HCT116 (cell line): ENCODE results near the gene COASY. TPM values are rescaled to one million over a fixed set of nuclear protein-coding genes. Genes with fewer than 3 reads are reported as not detected.

Experiments used
- ATAC-seq: fragments of 200-7000 bp; cut with Tn5 transposase; 2 replicates; pipeline ENCODE4 v1.9.1; 2020; ENCODE audit warnings: mild to moderate bottlenecking, moderate library complexity
- BruUV-seq: library from RNA; stranded (reverse); fragments of 400-500 nt; replicated peaks from 2 replicates; lab custom pipeline; 2021; lab: Mats Ljungman, UMichigan
- CTCF ChIA-PET: fragments of 300-600 bp; sonication (Branson Sonifier 250); formaldehyde crosslinking; loops from one replicate; lab custom pipeline; 2021; ENCODE audit warnings: antibody characterized with exemption; lab: Charles Lee
- POLR2A ChIA-PET: fragments of 300-600, 350-600 bp; sonication (Branson Sonifier 250); formaldehyde crosslinking; loops from one replicate; lab custom pipeline; 2021; ENCODE audit warnings: antibody characterized with exemption; lab: Charles Lee
- RAD21 ChIA-PET, 2 experiments: fragments of 300-600 bp; sonication (Branson Sonifier 250); formaldehyde crosslinking; loops; one replicate each; lab custom pipeline; 2023; ENCODE audit warnings: low total read pairs in 2 of 2; ENCODE audit not compliant: uncharacterized antibody in 2 of 2, unreplicated experiment in 2 of 2, low non-redundant PET in 1 of 2; lab: Charles Lee
- DNase-seq: peaks from one replicate; pipeline ENCODE4 v3.0.0-alpha.2; 2010; ENCODE audit warnings: low read depth, low spot score
- H2AFZ ChIP-seq: fragments of 200-600 bp; shearing (Covaris generic), sonication (generic); 2 replicates; pipeline ENCODE4 v1.6.1; 2017; ENCODE audit warnings: low read depth, mixed run types, mixed read lengths, antibody characterized with exemption, low read length; ENCODE audit not compliant: poor library complexity, severe bottlenecking
- H3K27ac ChIP-seq: 2 replicates; pipeline ENCODE4 v1.5.1; 2012; ENCODE audit warnings: low read depth, low read length
- H3K27me3 ChIP-seq: fragments of 200-600 bp; sonication (generic); 2 replicates; pipeline ENCODE4 v1.6.1; 2016; ENCODE audit warnings: mixed run types, low read length, mixed read lengths; ENCODE audit not compliant: insufficient read depth
- H3K36me3 ChIP-seq, 2 experiments: fragments of 200-500 bp in 1 of 2; fragments of 200-600 bp in 1 of 2; sonication (Bioruptor generic) in 1 of 2; sonication (generic) in 1 of 2; 2 replicates each; pipeline versions ENCODE4 v1.5.1 to v1.6.1; 2014 to 2016; ENCODE audit warnings: low read length in 2 of 2, inconsistent platforms in 1 of 2, mixed read lengths in 1 of 2, mixed run types in 1 of 2; ENCODE audit not compliant: insufficient read depth in 2 of 2, control insufficient read depth in 1 of 2
- H3K4me1 ChIP-seq, 2 experiments: fragments of 200-600 bp in 1 of 2; sonication (generic) in 1 of 2; 2 replicates each; pipeline versions ENCODE4 v1.5.1 to v1.6.1; 2012 to 2017; ENCODE audit warnings: low read length in 2 of 2, inconsistent platforms in 1 of 2, mild to moderate bottlenecking in 1 of 2, mixed read lengths in 1 of 2, mixed run types in 1 of 2, moderate library complexity in 1 of 2; ENCODE audit not compliant: insufficient read depth in 2 of 2, control insufficient read depth in 1 of 2
- H3K4me2 ChIP-seq: fragments of 200-600 bp; sonication (generic); 2 replicates; pipeline ENCODE4 v1.6.1; 2017; ENCODE audit warnings: mixed run types, low read length, mixed read lengths
- H3K4me3 ChIP-seq, 2 experiments: fragments of 200-600 bp in 1 of 2; sonication (generic) in 1 of 2; replicated peaks in 1 of 2; 2 replicates each; pipeline ENCODE4 v1.5.1; 2011 to 2016; ENCODE audit warnings: low read length in 2 of 2, control low read depth in 1 of 2, low read depth in 1 of 2, mild to moderate bottlenecking in 1 of 2, mixed read lengths in 1 of 2, mixed run types in 1 of 2
- H3K79me2 ChIP-seq: fragments of 200-600 bp; sonication (generic); 2 replicates; pipeline ENCODE4 v1.6.1; 2017; ENCODE audit warnings: mild to moderate bottlenecking, mixed run types, low read length, moderate library complexity, mixed read lengths; ENCODE audit not compliant: insufficient read depth
- H3K9ac ChIP-seq: fragments of 200-600 bp; sonication (generic); 2 replicates; pipeline ENCODE4 v1.6.1; 2016; ENCODE audit warnings: low read length, mixed read lengths
- H3K9me2 ChIP-seq: fragments of 200-600 bp; sonication (generic), shearing (Covaris generic); 2 replicates; pipeline ENCODE4 v1.6.1; 2017; ENCODE audit warnings: mixed run types, mild to moderate bottlenecking, moderate library complexity; ENCODE audit not compliant: insufficient read depth
- H3K9me3 ChIP-seq, 2 experiments: fragments of 200-500 bp in 1 of 2; fragments of 200-600 bp in 1 of 2; sonication (Bioruptor generic) in 1 of 2; sonication (generic) in 1 of 2; 2 replicates each; pipeline ENCODE4 v1.6.1; 2014 to 2017; ENCODE audit warnings: low read length in 2 of 2, mixed read lengths in 2 of 2, inconsistent platforms in 1 of 2, low read depth in 1 of 2, mild to moderate bottlenecking in 1 of 2, mixed run types in 1 of 2, moderate library complexity in 1 of 2; ENCODE audit not compliant: control insufficient read depth in 1 of 2, insufficient read depth in 1 of 2
- H4K20me1 ChIP-seq: fragments of 200-600 bp; sonication (generic), shearing (Covaris generic); 2 replicates; pipeline ENCODE4 v1.6.1; 2017; ENCODE audit warnings: mixed run types, mild to moderate bottlenecking, moderate library complexity; ENCODE audit not compliant: insufficient read depth
- ELF1 ChIP-seq: IDR thresholded peaks from 2 replicates; pipeline ENCODE4 v1.6.1; 2012; ENCODE audit warnings: low read depth, borderline replicate concordance
- FOSL1 ChIP-seq: IDR thresholded peaks from 2 replicates; pipeline ENCODE4 v1.6.1; 2012; ENCODE audit warnings: low read depth
- POLR2AphosphoS5 ChIP-seq: IDR thresholded peaks from 2 replicates; pipeline ENCODE4 v1.6.1; 2011; ENCODE audit warnings: mild to moderate bottlenecking, low read depth, low read length, moderate library complexity
- SIN3A ChIP-seq: IDR thresholded peaks from 2 replicates; pipeline ENCODE4 v1.6.1; 2012; ENCODE audit warnings: low read depth
- SP1 ChIP-seq: IDR thresholded peaks from 2 replicates; pipeline ENCODE4 v1.6.1; 2012; ENCODE audit warnings: low read depth
- SRF ChIP-seq: IDR thresholded peaks from 2 replicates; pipeline ENCODE4 v1.6.1; 2012; ENCODE audit warnings: low read depth
- TCF7L2 ChIP-seq: IDR thresholded peaks from 2 replicates; pipeline ENCODE4 v1.7.0; 2011; ENCODE audit warnings: borderline replicate concordance, inconsistent platforms; ENCODE audit not compliant: insufficient read depth, insufficient read length; ENCODE audit errors: extremely low read depth
- YY1 ChIP-seq: IDR thresholded peaks from 2 replicates; pipeline ENCODE4 v1.6.1; 2011; ENCODE audit warnings: low read length, low read depth, moderate library complexity, mild to moderate bottlenecking; ENCODE audit not compliant: insufficient replicate concordance; ENCODE audit errors: extremely low read depth
- ZFX ChIP-seq: fragments of 450-650 bp; IDR thresholded peaks from 2 replicates; pipeline ENCODE4 v1.6.1; 2017
- ZNF274 ChIP-seq: fragments of 200-500 bp; sonication (Bioruptor generic); IDR thresholded peaks from 2 replicates; pipeline ENCODE4 v1.6.1; 2014; ENCODE audit warnings: mild to moderate bottlenecking, low read depth, low read length, inconsistent platforms
- intact Hi-C: fragments of 100-400 bp; cut with micrococcal nuclease; formaldehyde crosslinking; loops from 2 replicates; pipeline ENCODE4 v1.10.0; 2022
- total RNA-seq: library from RNA; stranded (reverse); gene quantifications from one replicate; pipeline ENCODE4 v1.2.1, GENCODE V29; 2021; ENCODE audit not compliant: unreplicated experiment
- TF ChIP-seq, protein P1 (sequence below): IDR thresholded peaks from 2 replicates; pipeline ENCODE4 v1.6.1; 2012
- TF ChIP-seq, protein P2 (sequence below): IDR thresholded peaks from 2 replicates; pipeline ENCODE4 v1.6.1; 2012
- TF ChIP-seq, protein P3 (sequence below): IDR thresholded peaks from 2 replicates; pipeline ENCODE4 v1.6.1; 2011; ENCODE audit warnings: mild to moderate bottlenecking, low read length, moderate library complexity; ENCODE audit not compliant: insufficient replicate concordance; ENCODE audit errors: extremely low read depth
- TF ChIP-seq, protein P4 (sequence below), 3 experiments: fragments of 200-600 bp in 1 of 3; sonication (generic) in 1 of 3; IDR thresholded peaks in 2 of 3; conservative IDR thresholded peaks in 1 of 3; 2 replicates each; pipeline ENCODE4 v1.5.1; 2012 to 2017; ENCODE audit warnings: low read depth in 2 of 3, low read length in 2 of 3, antibody characterized with exemption in 1 of 3, borderline replicate concordance in 1 of 3, control low read depth in 1 of 3, mild to moderate bottlenecking in 1 of 3, mixed read lengths in 1 of 3, mixed run types in 1 of 3, moderate library complexity in 1 of 3; ENCODE audit not compliant: insufficient read depth in 1 of 3
- TF ChIP-seq, protein P5 (sequence below): IDR thresholded peaks from 2 replicates; pipeline ENCODE4 v1.6.1; 2012; ENCODE audit warnings: low read depth

Gene COASY
- total RNA-seq, 1 experiment from 2014 or later, result 137 TPM

DNA sequence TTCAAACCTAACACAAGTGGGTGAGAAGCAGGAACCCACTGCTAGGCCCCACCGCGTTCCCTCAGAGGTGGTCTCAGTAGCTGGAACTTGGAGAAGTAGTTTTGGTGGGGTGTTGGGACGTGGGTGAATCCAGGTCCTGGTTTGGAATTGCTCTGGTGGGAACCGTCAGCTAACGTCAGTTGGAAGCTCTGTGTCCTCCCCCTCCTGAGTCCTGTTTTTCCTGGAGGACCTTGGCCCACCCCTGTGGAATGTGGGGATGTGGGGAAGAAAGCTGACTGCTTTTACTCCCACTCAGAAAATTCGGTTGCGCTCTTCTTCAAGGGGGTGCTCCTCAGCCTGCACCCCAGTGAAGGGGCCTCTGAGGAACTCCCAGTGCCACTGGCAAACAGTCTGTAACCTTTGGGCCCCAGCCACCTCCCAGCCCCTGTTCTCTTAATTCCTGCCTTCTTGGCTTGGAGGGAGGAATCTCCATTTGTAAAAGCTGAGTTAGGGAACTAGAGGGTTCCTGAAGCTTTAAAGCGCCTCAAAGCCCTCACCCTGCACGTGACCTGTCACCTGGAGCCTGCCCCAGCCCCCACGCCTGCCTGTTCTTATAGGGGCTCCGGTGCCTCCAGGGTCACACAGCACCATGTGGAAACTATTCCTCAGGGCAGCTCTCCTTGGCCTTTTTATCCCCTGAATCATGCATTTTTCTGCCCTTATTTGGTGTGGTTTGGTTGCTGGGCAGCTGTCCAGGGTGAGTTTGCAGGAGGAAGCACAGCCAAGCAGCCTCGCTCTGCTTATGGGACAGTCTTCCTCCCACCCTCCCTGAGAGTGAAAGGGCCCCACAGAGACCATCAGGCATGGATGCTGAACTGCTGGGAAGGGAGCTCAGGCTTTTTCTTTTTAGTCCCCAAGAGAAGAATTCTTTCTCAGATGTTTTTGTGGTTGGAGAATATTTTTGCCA lies 42.1 kb upstream of the COASY start:
- peak overlapping the region; percentile 2 to 35; a peak in 2 of 4 replicates for H3K4me3 ChIP-seq
- ChIA-PET RAD21 (interaction anchor here (0.6 to 1.5 kb wide), 4 partner anchors 8 to 796 kb away, joined by 3 to 5 read pairs (median 4); no protein-coding TSS in a partner anchor), POLR2A (interaction anchor here (1.7 to 4.6 kb wide), 5 partner anchors 7 to 110 kb away, joined by 5 to 28 read pairs (median 7); partner anchors contain the start of genes CAVIN1 and NAGLU), CTCF (interaction anchor here (0.6 to 2.6 kb wide), 7 partner anchors 7 to 198 kb away, joined by 3 to 22 read pairs (median 5); no protein-coding TSS in a partner anchor)
- TSS peak; percentile 68 for BruUV-seq
- H3K27ac ChIP-seq, result peak overlapping the region; percentile 93
- ATAC-seq (peak; percentile 73), DNase-seq (peak; percentile 92)
- peaks cover 3 to 5% of the 10 kb centered on the region in 2 experiments; a peak in 2 of 4 replicates for H3K36me3 ChIP-seq
- H3K9me2 ChIP-seq, result no peaks in the 10 kb centered on the region
- peak overlapping the region; percentile 78 for H3K4me2 ChIP-seq
- H3K27me3 ChIP-seq, result no peaks in the 10 kb centered on the region
- no peaks in the 10 kb centered on the region for H3K79me2 ChIP-seq
- intact Hi-C loops, result loop anchor here (5.0 to 10.0 kb wide), 2 partner anchors 113 to 495 kb away; partner anchors contain the start of gene NKIRAS2
- H3K9me3 ChIP-seq, result no peaks in the 10 kb centered on the region
- H4K20me1 ChIP-seq, result no peaks in the 10 kb centered on the region
- H3K4me1 ChIP-seq, result peaks cover 39 to 63% of the 10 kb centered on the region in 2 experiments
- H2AFZ ChIP-seq, result no peak overlapping the region
- peak overlapping the region; percentile 63 for H3K9ac ChIP-seq
- TF ChIP-seq POLR2AphosphoS5, result peak; percentile 70
- no peak; the same call in 1 of the 2 replicates for TF ChIP-seq SIN3A
- TF ChIP-seq YY1, result peak; percentile 64
- TF ChIP-seq, protein P1, sequence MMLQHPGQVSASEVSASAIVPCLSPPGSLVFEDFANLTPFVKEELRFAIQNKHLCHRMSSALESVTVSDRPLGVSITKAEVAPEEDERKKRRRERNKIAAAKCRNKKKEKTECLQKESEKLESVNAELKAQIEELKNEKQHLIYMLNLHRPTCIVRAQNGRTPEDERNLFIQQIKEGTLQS, result no peak
- TF ChIP-seq, protein P2, sequence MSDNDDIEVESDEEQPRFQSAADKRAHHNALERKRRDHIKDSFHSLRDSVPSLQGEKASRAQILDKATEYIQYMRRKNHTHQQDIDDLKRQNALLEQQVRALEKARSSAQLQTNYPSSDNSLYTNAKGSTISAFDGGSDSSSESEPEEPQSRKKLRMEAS, result peak; percentile 92
- TF ChIP-seq, protein P3, sequence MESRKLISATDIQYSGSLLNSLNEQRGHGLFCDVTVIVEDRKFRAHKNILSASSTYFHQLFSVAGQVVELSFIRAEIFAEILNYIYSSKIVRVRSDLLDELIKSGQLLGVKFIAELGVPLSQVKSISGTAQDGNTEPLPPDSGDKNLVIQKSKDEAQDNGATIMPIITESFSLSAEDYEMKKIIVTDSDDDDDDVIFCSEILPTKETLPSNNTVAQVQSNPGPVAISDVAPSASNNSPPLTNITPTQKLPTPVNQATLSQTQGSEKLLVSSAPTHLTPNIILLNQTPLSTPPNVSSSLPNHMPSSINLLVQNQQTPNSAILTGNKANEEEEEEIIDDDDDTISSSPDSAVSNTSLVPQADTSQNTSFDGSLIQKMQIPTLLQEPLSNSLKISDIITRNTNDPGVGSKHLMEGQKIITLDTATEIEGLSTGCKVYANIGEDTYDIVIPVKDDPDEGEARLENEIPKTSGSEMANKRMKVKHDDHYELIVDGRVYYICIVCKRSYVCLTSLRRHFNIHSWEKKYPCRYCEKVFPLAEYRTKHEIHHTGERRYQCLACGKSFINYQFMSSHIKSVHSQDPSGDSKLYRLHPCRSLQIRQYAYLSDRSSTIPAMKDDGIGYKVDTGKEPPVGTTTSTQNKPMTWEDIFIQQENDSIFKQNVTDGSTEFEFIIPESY, result no peak
- peak; percentile 96 for TF ChIP-seq SP1
- peak; percentile 79 for TF ChIP-seq TCF7L2
- TF ChIP-seq ZFX, result no peak
- TF ChIP-seq, protein P4, sequence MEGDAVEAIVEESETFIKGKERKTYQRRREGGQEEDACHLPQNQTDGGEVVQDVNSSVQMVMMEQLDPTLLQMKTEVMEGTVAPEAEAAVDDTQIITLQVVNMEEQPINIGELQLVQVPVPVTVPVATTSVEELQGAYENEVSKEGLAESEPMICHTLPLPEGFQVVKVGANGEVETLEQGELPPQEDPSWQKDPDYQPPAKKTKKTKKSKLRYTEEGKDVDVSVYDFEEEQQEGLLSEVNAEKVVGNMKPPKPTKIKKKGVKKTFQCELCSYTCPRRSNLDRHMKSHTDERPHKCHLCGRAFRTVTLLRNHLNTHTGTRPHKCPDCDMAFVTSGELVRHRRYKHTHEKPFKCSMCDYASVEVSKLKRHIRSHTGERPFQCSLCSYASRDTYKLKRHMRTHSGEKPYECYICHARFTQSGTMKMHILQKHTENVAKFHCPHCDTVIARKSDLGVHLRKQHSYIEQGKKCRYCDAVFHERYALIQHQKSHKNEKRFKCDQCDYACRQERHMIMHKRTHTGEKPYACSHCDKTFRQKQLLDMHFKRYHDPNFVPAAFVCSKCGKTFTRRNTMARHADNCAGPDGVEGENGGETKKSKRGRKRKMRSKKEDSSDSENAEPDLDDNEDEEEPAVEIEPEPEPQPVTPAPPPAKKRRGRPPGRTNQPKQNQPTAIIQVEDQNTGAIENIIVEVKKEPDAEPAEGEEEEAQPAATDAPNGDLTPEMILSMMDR (IDR thresholded peaks at IDR 0.05 in 2 of 3, conservative IDR thresholded peaks at IDR 0.05 in 1 of 3; ENCODE audit: borderline replicate concordance in 1 of 3, insufficient read depth in 1 of 3, low read depth in 2 of 3, low read length in 2 of 3), result no peak
- TF ChIP-seq, protein P5, sequence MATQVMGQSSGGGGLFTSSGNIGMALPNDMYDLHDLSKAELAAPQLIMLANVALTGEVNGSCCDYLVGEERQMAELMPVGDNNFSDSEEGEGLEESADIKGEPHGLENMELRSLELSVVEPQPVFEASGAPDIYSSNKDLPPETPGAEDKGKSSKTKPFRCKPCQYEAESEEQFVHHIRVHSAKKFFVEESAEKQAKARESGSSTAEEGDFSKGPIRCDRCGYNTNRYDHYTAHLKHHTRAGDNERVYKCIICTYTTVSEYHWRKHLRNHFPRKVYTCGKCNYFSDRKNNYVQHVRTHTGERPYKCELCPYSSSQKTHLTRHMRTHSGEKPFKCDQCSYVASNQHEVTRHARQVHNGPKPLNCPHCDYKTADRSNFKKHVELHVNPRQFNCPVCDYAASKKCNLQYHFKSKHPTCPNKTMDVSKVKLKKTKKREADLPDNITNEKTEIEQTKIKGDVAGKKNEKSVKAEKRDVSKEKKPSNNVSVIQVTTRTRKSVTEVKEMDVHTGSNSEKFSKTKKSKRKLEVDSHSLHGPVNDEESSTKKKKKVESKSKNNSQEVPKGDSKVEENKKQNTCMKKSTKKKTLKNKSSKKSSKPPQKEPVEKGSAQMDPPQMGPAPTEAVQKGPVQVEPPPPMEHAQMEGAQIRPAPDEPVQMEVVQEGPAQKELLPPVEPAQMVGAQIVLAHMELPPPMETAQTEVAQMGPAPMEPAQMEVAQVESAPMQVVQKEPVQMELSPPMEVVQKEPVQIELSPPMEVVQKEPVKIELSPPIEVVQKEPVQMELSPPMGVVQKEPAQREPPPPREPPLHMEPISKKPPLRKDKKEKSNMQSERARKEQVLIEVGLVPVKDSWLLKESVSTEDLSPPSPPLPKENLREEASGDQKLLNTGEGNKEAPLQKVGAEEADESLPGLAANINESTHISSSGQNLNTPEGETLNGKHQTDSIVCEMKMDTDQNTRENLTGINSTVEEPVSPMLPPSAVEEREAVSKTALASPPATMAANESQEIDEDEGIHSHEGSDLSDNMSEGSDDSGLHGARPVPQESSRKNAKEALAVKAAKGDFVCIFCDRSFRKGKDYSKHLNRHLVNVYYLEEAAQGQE, result no peak
- peak; percentile 100 for TF ChIP-seq SRF
- no peak for TF ChIP-seq ZNF274
- no peak for TF ChIP-seq ELF1
- peak; percentile 90 for TF ChIP-seq FOSL1
